Neural cell (in vitro differentiated cells): ENCODE results near the gene IMMP2L. TPM values are rescaled to one million over a fixed set of nuclear protein-coding genes. Genes with fewer than 3 reads are reported as not detected.

Experiments used
- H2AFZ ChIP-seq: fragments of 200-600, 300-800 bp; sonication (generic), shearing (Covaris generic); 2 replicates; pipeline ENCODE4 v1.6.0; 2014; ENCODE audit warnings: low read depth, mild to moderate bottlenecking, antibody characterized with exemption, low read length, moderate library complexity
- H3F3A ChIP-seq: fragments of 200-600 bp; shearing (Covaris generic); 2 replicates; pipeline ENCODE4 v1.6.1; 2016; ENCODE audit warnings: mild to moderate bottlenecking, moderate library complexity, mixed read lengths, antibody characterized with exemption, low read length; ENCODE audit not compliant: insufficient read depth, poor library complexity, severe bottlenecking
- H3K27ac ChIP-seq: fragments of 200-600, 300-800 bp; sonication (generic), shearing (Covaris generic); 2 replicates; pipeline ENCODE4 v1.5.1; 2014; ENCODE audit warnings: mild to moderate bottlenecking, low read length, moderate library complexity
- H3K27me3 ChIP-seq: fragments of 300-800, 200-600 bp; sonication (generic), shearing (Covaris generic); 2 replicates; pipeline ENCODE4 v1.6.0; 2014; ENCODE audit warnings: mild to moderate bottlenecking, low read depth, low read length, moderate library complexity; ENCODE audit not compliant: insufficient read depth
- H3K36me3 ChIP-seq: fragments of 300-800, 200-600 bp; sonication (generic), shearing (Covaris generic); 2 replicates; pipeline ENCODE4 v1.5.1; 2014; ENCODE audit warnings: mild to moderate bottlenecking, antibody characterized with exemption, low read length, moderate library complexity; ENCODE audit not compliant: insufficient read depth
- H3K4me2 ChIP-seq: fragments of 300-800, 200-600 bp; sonication (generic), shearing (Covaris generic); 2 replicates; pipeline ENCODE4 v1.6.0; 2014; ENCODE audit warnings: mild to moderate bottlenecking, low read length
- H3K4me3 ChIP-seq: fragments of 300-800, 200-600 bp; sonication (generic), shearing (Covaris generic); 2 replicates; pipeline ENCODE4 v1.5.1; 2014; ENCODE audit warnings: mild to moderate bottlenecking, low read length, moderate library complexity
- H3K79me2 ChIP-seq: fragments of 200-600 bp; shearing (Covaris generic); replicated peaks from 2 replicates; pipeline ENCODE4 v1.6.0; 2014; ENCODE audit warnings: mild to moderate bottlenecking, low read length, moderate library complexity; ENCODE audit not compliant: insufficient read depth
- H3K9ac ChIP-seq: fragments of 300-800, 200-600 bp; sonication (generic), shearing (Covaris generic); 2 replicates; pipeline ENCODE4 v1.6.1; 2016; ENCODE audit warnings: mild to moderate bottlenecking, low read length, mixed read lengths
- H3K9me2 ChIP-seq: fragments of 200-600 bp; shearing (Covaris generic); 2 replicates; pipeline ENCODE4 v1.6.1; 2016; ENCODE audit warnings: mild to moderate bottlenecking, low read length, mixed read lengths; ENCODE audit not compliant: insufficient read depth
- H3K9me3 ChIP-seq: fragments of 200-600, 300-800 bp; sonication (generic), shearing (Covaris generic); 2 replicates; pipeline ENCODE4 v1.6.1; 2016; ENCODE audit warnings: mild to moderate bottlenecking, mixed run types, low read length, moderate library complexity, mixed read lengths
- H4K20me1 ChIP-seq: fragments of 200-600 bp; shearing (Covaris generic); 2 replicates; pipeline ENCODE4 v1.6.1; 2016; ENCODE audit warnings: mild to moderate bottlenecking, mixed run types; ENCODE audit not compliant: insufficient read depth
- CTCF ChIP-seq: fragments of 450-650 bp; IDR thresholded peaks from 2 replicates; pipeline ENCODE4 v1.5.1; 2014; ENCODE audit warnings: antibody characterized with exemption, mild to moderate bottlenecking, moderate library complexity; ENCODE audit not compliant: poor library complexity, severe bottlenecking
- EP300 ChIP-seq: fragments of 450-650 bp; conservative IDR thresholded peaks from 2 replicates; pipeline ENCODE4 v1.6.1; 2014; ENCODE audit warnings: antibody characterized with exemption, mild to moderate bottlenecking, moderate library complexity; ENCODE audit not compliant: poor library complexity, severe bottlenecking
- EZH2 ChIP-seq: fragments of 200-600, 300-800 bp; shearing (Covaris generic), sonication (generic); IDR thresholded peaks from 2 replicates; pipeline ENCODE4 v1.6.1; 2014; ENCODE audit warnings: antibody characterized with exemption, low read length, borderline replicate concordance, mild to moderate bottlenecking; ENCODE audit not compliant: insufficient read depth, poor library complexity, severe bottlenecking
- MXI1 ChIP-seq: fragments of 450-650 bp; conservative IDR thresholded peaks from 2 replicates; pipeline ENCODE4 v1.6.1; 2014; ENCODE audit warnings: antibody characterized with exemption, mild to moderate bottlenecking; ENCODE audit not compliant: poor library complexity, severe bottlenecking
- POLR2AphosphoS5 ChIP-seq: IDR thresholded peaks from 2 replicates; pipeline ENCODE4 v1.6.1; 2012
- RAD21 ChIP-seq: fragments of 450-650 bp; conservative IDR thresholded peaks from 2 replicates; pipeline ENCODE4 v1.6.1; 2014; ENCODE audit warnings: antibody characterized with exemption, mild to moderate bottlenecking, moderate library complexity
- REST ChIP-seq: IDR thresholded peaks from 2 replicates; pipeline ENCODE4 v1.6.1; 2012; ENCODE audit warnings: borderline replicate concordance
- SMC3 ChIP-seq: fragments of 450-650 bp; conservative IDR thresholded peaks from 2 replicates; pipeline ENCODE4 v1.6.1; 2014; ENCODE audit warnings: antibody characterized with exemption, mild to moderate bottlenecking, moderate library complexity; ENCODE audit not compliant: poor library complexity
- TAF1 ChIP-seq: IDR thresholded peaks from 2 replicates; pipeline ENCODE4 v1.6.1; 2012; ENCODE audit warnings: low read depth
- polyA plus RNA-seq: library from polyadenylated mRNA; depleted of rRNA; stranded (reverse); fragments of >200 nt; gene quantifications from 2 replicates; pipeline ENCODE4 v1.2.3, GENCODE V29; 2014

The IMMP2L gene
- polyA plus RNA-seq, 1 donor from 2014 or later: 9.7 TPM

- Histone ChIP-seq H3K79me2 (peaks cover 74% of the 10 kb centered on the region), H4K20me1 (no peaks in the 10 kb centered on the region), H3K9ac (peak overlapping the region; percentile 84), H3K36me3 (peaks cover 5% of the 10 kb centered on the region), H3K27me3 (no peaks in the 10 kb centered on the region), H3K4me3 (peak overlapping the region; percentile 72), H3K9me2 (no peaks in the 10 kb centered on the region), H3K27ac (peak overlapping the region; percentile 94), H3K4me2 (peak overlapping the region; percentile 79), H3K9me3 (no peaks in the 10 kb centered on the region), H2AFZ (no peak overlapping the region), H3F3A (no peaks in the 10 kb centered on the region)
- TF ChIP-seq REST (no peak), CTCF (no peak), SMC3 (no peak), EP300 (no peak), MXI1 (no peak), TAF1 (no peak), EZH2 (no peak), RAD21 (no peak), POLR2AphosphoS5 (no peak)
Measured at GRCh38 chr7:111093496-111093895, 468.8 kb downstream of the IMMP2L start.

GRCh38 chr7:111092406-111093236 is 469.7 kb downstream of the IMMP2L start:
- peaks cover 5% of the 10 kb centered on the region for H3K36me3 ChIP-seq
- peaks cover 66% of the 10 kb centered on the region for H3K79me2 ChIP-seq
- peak overlapping the region; percentile 72 for H3K4me3 ChIP-seq
- peak overlapping the region; percentile 79 for H3K4me2 ChIP-seq
- H2AFZ ChIP-seq: peak overlapping the region; percentile 1
- no peak for TF ChIP-seq CTCF
- no peak for TF ChIP-seq EP300
- no peak for TF ChIP-seq POLR2AphosphoS5
- no peak for TF ChIP-seq REST
- no peak for TF ChIP-seq RAD21
- TF ChIP-seq MXI1: no peak
- TF ChIP-seq EZH2: no peak
- no peak for TF ChIP-seq SMC3
- no peak for TF ChIP-seq TAF1
- H3K27ac ChIP-seq: peak overlapping the region; percentile 94
- peak overlapping the region; percentile 84 for H3K9ac ChIP-seq
- H3K27me3 ChIP-seq: no peaks in the 10 kb centered on the region
- no peaks in the 10 kb centered on the region for H4K20me1 ChIP-seq
- H3F3A ChIP-seq: no peaks in the 10 kb centered on the region
- no peaks in the 10 kb centered on the region for H3K9me3 ChIP-seq
- no peaks in the 10 kb centered on the region for H3K9me2 ChIP-seq
